A549 (cell line): ENCODE data around the gene RAPGEF5. TPM values are rescaled to one million over a fixed set of nuclear protein-coding genes. Genes with fewer than 3 reads are reported as not detected.
A peak's percentile ranks its signal among the peaks of the same experiment; 100 is the strongest.

Source experiments
- ATAC-seq, 2 experiments: fragments of 200-7000 bp in 1 of 2; fragments of >200 bp in 1 of 2; cut with Nextera tagmentation in 1 of 2; cut with Tn5 transposase in 1 of 2; 3 replicates each; pipeline versions ENCODE4 v1.8.0 to v1.9.1; 2018 to 2020; ENCODE audit warnings: mild to moderate bottlenecking in 1 of 2, moderate library complexity in 1 of 2
- CTCF ChIA-PET: fragments of 300-600 bp; sonication (Branson Sonifier 250); formaldehyde crosslinking; extraction: SDS; loops from one replicate; lab custom pipeline; 2021; ENCODE audit warnings: antibody characterized with exemption, inconsistent platforms; lab: Yijun Ruan, JAX
- POLR2A ChIA-PET: fragments of 350-600 bp; formaldehyde crosslinking; extraction: SDS; loops from one replicate; lab custom pipeline; 2021; ENCODE audit warnings: antibody characterized with exemption, inconsistent platforms; lab: Yijun Ruan, JAX
- DNase-seq, 2 experiments: peaks; one replicate each; pipeline versions ENCODE4 v3.0.0 to v3.0.0-alpha.2; 2011 to 2016; ENCODE audit warnings: low read depth in 1 of 2, low spot score in 1 of 2
- FAIRE-seq: peaks from 2 replicates; lab custom pipeline; 2011; peaks lifted over from hg19 to GRCh38; lab: Jason Lieb, UNC
- H3K27ac ChIP-seq, 2 experiments: fragments of >200 bp; sonication (Bioruptor Twin); formaldehyde crosslinking; 3 replicates each; pipeline ENCODE4 v1.5.1; 2016 to 2017
- H3K4me1 ChIP-seq: fragments of >200 bp; sonication (Bioruptor Twin); formaldehyde crosslinking; 3 replicates; pipeline ENCODE4 v1.6.1; 2016
- H3K4me2 ChIP-seq: fragments of >200 bp; sonication (Bioruptor Twin); formaldehyde crosslinking; 3 replicates; pipeline ENCODE4 v1.6.1; 2016
- H3K4me3 ChIP-seq: fragments of >200 bp; sonication (Bioruptor Twin); formaldehyde crosslinking; 3 replicates; pipeline ENCODE4 v1.5.1; 2016
- H3K9me3 ChIP-seq: fragments of >200 bp; sonication (Bioruptor Twin); formaldehyde crosslinking; 3 replicates; pipeline ENCODE4 v1.6.1; 2016
- BHLHE40 ChIP-seq: IDR thresholded peaks from 2 replicates; pipeline ENCODE4 v1.6.1; 2012; ENCODE audit warnings: low read depth, low read length, inconsistent platforms
- CBX2 ChIP-seq: fragments of 200-600 bp; sonication (generic); IDR thresholded peaks from 2 replicates; pipeline ENCODE4 v1.6.1; 2016; ENCODE audit warnings: low read depth, mild to moderate bottlenecking, borderline replicate concordance
- CHD2 ChIP-seq: fragments of 150-350 bp; IDR thresholded peaks from 2 replicates; pipeline ENCODE4 v1.6.1; 2014; ENCODE audit warnings: low read length; ENCODE audit not compliant: partially characterized antibody
- E2F6 ChIP-seq: IDR thresholded peaks from 2 replicates; pipeline ENCODE4 v1.6.1; 2012; ENCODE audit warnings: low read depth, borderline replicate concordance
- EP300 ChIP-seq, 2 experiments: fragments of >200 bp; sonication (Bioruptor Twin); formaldehyde crosslinking; IDR thresholded peaks; 2 replicates in 1 of 2; 3 replicates in 1 of 2; pipeline ENCODE4 v1.6.1; 2016 to 2017
- FOSB ChIP-seq: fragments of 250-450 bp; sonication (Bioruptor Pico); IDR thresholded peaks from 2 replicates; pipeline ENCODE4 v1.5.0; 2020; ENCODE audit warnings: mild to moderate bottlenecking, moderate library complexity
- HDAC2 ChIP-seq: fragments of 200-600 bp; sonication (generic); IDR thresholded peaks from 2 replicates; pipeline ENCODE4 v1.6.1; 2016
- HOXA7 ChIP-seq: fragments of 250-450 bp; sonication (Bioruptor Pico); IDR thresholded peaks from 2 replicates; pipeline ENCODE4 v1.5.0; 2020; ENCODE audit warnings: mild to moderate bottlenecking, moderate library complexity
- HOXB13 ChIP-seq: fragments of 250-450 bp; sonication (Bioruptor Pico); IDR thresholded peaks from 2 replicates; pipeline ENCODE4 v1.5.0; 2020; ENCODE audit warnings: low read depth, mild to moderate bottlenecking, moderate library complexity
- JUN ChIP-seq, 2 experiments: fragments of >200 bp; sonication (Bioruptor Twin); formaldehyde crosslinking; IDR thresholded peaks; 2 replicates in 1 of 2; 3 replicates in 1 of 2; pipeline ENCODE4 v1.6.1; 2016 to 2017
- KDM5A ChIP-seq: fragments of 200-600 bp; sonication (generic); IDR thresholded peaks from 2 replicates; pipeline ENCODE4 v1.6.1; 2016; ENCODE audit warnings: antibody characterized with exemption, mild to moderate bottlenecking
- MAFK ChIP-seq: fragments of 450-650 bp; IDR thresholded peaks from 2 replicates; pipeline ENCODE4 v1.6.1; 2014; ENCODE audit not compliant: partially characterized antibody
- MAZ ChIP-seq: fragments of 150-350 bp; IDR thresholded peaks from 2 replicates; pipeline ENCODE4 v1.6.1; 2014; ENCODE audit warnings: antibody characterized with exemption, low read depth, low read length, borderline replicate concordance
- NPAS2 ChIP-seq: fragments of 250-450 bp; sonication (Bioruptor Pico); IDR thresholded peaks from 2 replicates; pipeline ENCODE4 v1.8.0; 2022; ENCODE audit warnings: mild to moderate bottlenecking, moderate library complexity, borderline replicate concordance
- NR3C1 ChIP-seq: fragments of >200 bp; sonication (Bioruptor Twin); formaldehyde crosslinking; IDR thresholded peaks from 3 replicates; pipeline ENCODE4 v1.6.1; 2017
- PHF8 ChIP-seq: fragments of 200-600 bp; sonication (generic); IDR thresholded peaks from 2 replicates; pipeline ENCODE4 v1.6.1; 2016; ENCODE audit warnings: low read depth, mild to moderate bottlenecking, antibody characterized with exemption, moderate library complexity, borderline replicate concordance
- POLR2AphosphoS2 ChIP-seq: conservative IDR thresholded peaks from 2 replicates; pipeline ENCODE4 v1.6.1; 2012; ENCODE audit warnings: low read length, improper control_type of control experiment, inconsistent platforms
- RCOR1 ChIP-seq: fragments of 150-350 bp; IDR thresholded peaks from 2 replicates; pipeline ENCODE4 v1.6.1; 2014; ENCODE audit warnings: antibody characterized with exemption, low read length, low read depth
- RFX5 ChIP-seq: fragments of 450-650 bp; IDR thresholded peaks from 2 replicates; pipeline ENCODE4 v1.7.1; 2014; ENCODE audit warnings: antibody characterized with exemption, mild to moderate bottlenecking, moderate library complexity
- RNF2 ChIP-seq: fragments of 200-600 bp; sonication (generic); IDR thresholded peaks from 2 replicates; pipeline ENCODE4 v1.6.1; 2016; ENCODE audit warnings: low read depth, mild to moderate bottlenecking, antibody characterized with exemption, moderate library complexity, borderline replicate concordance
- SMC3 ChIP-seq: fragments of >200 bp; sonication (Bioruptor Twin); formaldehyde crosslinking; IDR thresholded peaks from 3 replicates; pipeline ENCODE4 v1.6.1; 2018; ENCODE audit warnings: inconsistent platforms
- SREBF2 ChIP-seq: fragments of 450-650 bp; IDR thresholded peaks from 2 replicates; pipeline ENCODE4 v1.6.1; 2014; ENCODE audit warnings: mild to moderate bottlenecking, moderate library complexity
- TFCP2L1 ChIP-seq: fragments of 250-450 bp; sonication (Bioruptor Pico); IDR thresholded peaks from 2 replicates; pipeline ENCODE4 v1.5.0; 2021; ENCODE audit warnings: mild to moderate bottlenecking
- TP53 ChIP-seq: fragments of 250-450 bp; sonication (Bioruptor Pico); IDR thresholded peaks from 2 replicates; pipeline ENCODE4 v1.5.0; 2021; ENCODE audit warnings: mild to moderate bottlenecking, moderate library complexity
- ZFP36 ChIP-seq: fragments of 450-650 bp; IDR thresholded peaks from 2 replicates; pipeline ENCODE4 v1.6.1; 2014; ENCODE audit warnings: borderline replicate concordance; ENCODE audit not compliant: partially characterized antibody
- WGBS: methylation state at CpG from one replicate; pipeline ENCODE4 v1.1.6; 2017; ENCODE audit errors: missing lambda C conversion rate; 5-methylcytosine and 5-hydroxymethylcytosine counted together
- polyA plus RNA-seq, 4 experiments: library from polyadenylated mRNA; depleted of rRNA in 3 of 4; stranded (reverse); fragments of >200 nt; fragmentation: RNase III in 1 of 4; extraction: RNeasy Plus Mini Kit Qiagen cat#74134 plus additional on column Dnase treatment in 1 of 4; gene quantifications; 2 replicates in 3 of 4; 3 replicates in 1 of 4; pipeline ENCODE4 v1.2.3, GENCODE V29; 2011 to 2017
- TF ChIP-seq, protein P1 (sequence below): fragments of >200 bp; sonication (Bioruptor Twin); formaldehyde crosslinking; IDR thresholded peaks from 3 replicates; pipeline ENCODE4 v1.6.1; 2016
- TF ChIP-seq, protein P2 (sequence below): IDR thresholded peaks from 2 replicates; pipeline ENCODE4 v1.6.1; 2012
- TF ChIP-seq, protein P3 (sequence below): fragments of 250-450 bp; sonication (Bioruptor Pico); IDR thresholded peaks from 2 replicates; pipeline ENCODE4 v1.5.0; 2020; ENCODE audit warnings: low read depth, mild to moderate bottlenecking, moderate library complexity

Gene RAPGEF5
- polyA plus RNA-seq, 2 of the 4 experiments (the other 2 are of a cell fraction), result 0.03 to 0.14 TPM

- Histone ChIP-seq H3K27ac (no peak overlapping the region), H3K9me3 (no peaks in the 10 kb centered on the region), H3K4me3 (no peak overlapping the region), H3K4me1 (no peaks in the 10 kb centered on the region), H3K4me2 (no peak overlapping the region)
- ChIA-PET CTCF (no interaction called here), POLR2A (no interaction called here)
- no peak for FAIRE-seq
- DNase-seq, result no peak
- ATAC-seq, result no peak
- TF ChIP-seq SREBF2 (no peak), PHF8 (no peak), RFX5 (no peak), HOXA7 (CRISPR knock-in tag) (no peak), NPAS2 (CRISPR knock-in tag) (no peak), JUN (IDR thresholded peaks at IDR 0.05) (no peak), HOXB13 (CRISPR knock-in tag) (no peak), MAFK (no peak), KDM5A (no peak), TFCP2L1 (CRISPR knock-in tag) (no peak), SMC3 (no peak), FOSB (CRISPR knock-in tag) (no peak), EP300 (IDR thresholded peaks at IDR 0.05) (no peak), E2F6 (no peak), RNF2 (no peak)
- TF ChIP-seq, protein P1, sequence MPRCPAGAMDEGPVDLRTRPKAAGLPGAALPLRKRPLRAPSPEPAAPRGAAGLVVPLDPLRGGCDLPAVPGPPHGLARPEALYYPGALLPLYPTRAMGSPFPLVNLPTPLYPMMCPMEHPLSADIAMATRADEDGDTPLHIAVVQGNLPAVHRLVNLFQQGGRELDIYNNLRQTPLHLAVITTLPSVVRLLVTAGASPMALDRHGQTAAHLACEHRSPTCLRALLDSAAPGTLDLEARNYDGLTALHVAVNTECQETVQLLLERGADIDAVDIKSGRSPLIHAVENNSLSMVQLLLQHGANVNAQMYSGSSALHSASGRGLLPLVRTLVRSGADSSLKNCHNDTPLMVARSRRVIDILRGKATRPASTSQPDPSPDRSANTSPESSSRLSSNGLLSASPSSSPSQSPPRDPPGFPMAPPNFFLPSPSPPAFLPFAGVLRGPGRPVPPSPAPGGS, result no peak
- TF ChIP-seq, protein P2, sequence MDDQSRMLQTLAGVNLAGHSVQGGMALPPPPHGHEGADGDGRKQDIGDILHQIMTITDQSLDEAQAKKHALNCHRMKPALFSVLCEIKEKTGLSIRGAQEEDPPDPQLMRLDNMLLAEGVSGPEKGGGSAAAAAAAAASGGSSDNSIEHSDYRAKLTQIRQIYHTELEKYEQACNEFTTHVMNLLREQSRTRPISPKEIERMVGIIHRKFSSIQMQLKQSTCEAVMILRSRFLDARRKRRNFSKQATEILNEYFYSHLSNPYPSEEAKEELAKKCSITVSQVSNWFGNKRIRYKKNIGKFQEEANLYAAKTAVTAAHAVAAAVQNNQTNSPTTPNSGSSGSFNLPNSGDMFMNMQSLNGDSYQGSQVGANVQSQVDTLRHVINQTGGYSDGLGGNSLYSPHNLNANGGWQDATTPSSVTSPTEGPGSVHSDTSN, result no peak
Measured at GRCh38 chr7:22240904-22241571, 115.9 kb downstream of the RAPGEF5 start.

- peak; percentile 31 to 47; a peak in 1 of 6 replicates for ATAC-seq
- H3K27ac ChIP-seq, result no peak overlapping the region
- 63% methylated on average over 3 of the region's 3 CpGs for whole genome bisulfite sequencing
- POLR2A ChIA-PET, result no interaction called here
- no peak overlapping the region for H3K4me3 ChIP-seq
- no peak for DNase-seq
- CTCF ChIA-PET, result no interaction called here
- no peaks in the 10 kb centered on the region for H3K9me3 ChIP-seq
- no peaks in the 10 kb centered on the region for H3K4me1 ChIP-seq
- TF ChIP-seq HDAC2, result no peak
- TF ChIP-seq ZFP36, result no peak
- TF ChIP-seq, all 56 proteins: peak for 0
- FAIRE-seq, result no peak
- no peak overlapping the region for H3K4me2 ChIP-seq
Measured at GRCh38 chr7:22238354-22239311, 118.3 kb downstream of the RAPGEF5 start.

GRCh38 chr7:22235134-22235533 is 121.8 kb downstream of the RAPGEF5 start:
- FAIRE-seq (no peak), ATAC-seq (no peak), DNase-seq (no peak)
- no peaks in the 10 kb centered on the region for H3K4me1 ChIP-seq
- H3K27ac ChIP-seq, result no peak overlapping the region
- TF ChIP-seq CHD2 (no peak), POLR2AphosphoS2 (no peak), CBX2 (no peak), HOXB13 (CRISPR knock-in tag) (no peak), FOSB (CRISPR knock-in tag) (no peak), RCOR1 (no peak), MAZ (no peak), KDM5A (no peak), HOXA7 (CRISPR knock-in tag) (no peak), RFX5 (no peak), NR3C1 (no peak), BHLHE40 (no peak), TP53 (CRISPR knock-in tag) (no peak)
- TF ChIP-seq, protein P2, result no peak
- TF ChIP-seq, protein P3, sequence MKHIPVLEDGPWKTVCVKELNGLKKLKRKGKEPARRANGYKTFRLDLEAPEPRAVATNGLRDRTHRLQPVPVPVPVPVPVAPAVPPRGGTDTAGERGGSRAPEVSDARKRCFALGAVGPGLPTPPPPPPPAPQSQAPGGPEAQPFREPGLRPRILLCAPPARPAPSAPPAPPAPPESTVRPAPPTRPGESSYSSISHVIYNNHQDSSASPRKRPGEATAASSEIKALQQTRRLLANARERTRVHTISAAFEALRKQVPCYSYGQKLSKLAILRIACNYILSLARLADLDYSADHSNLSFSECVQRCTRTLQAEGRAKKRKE (CRISPR knock-in tag), result no peak
- no peak overlapping the region for H3K4me3 ChIP-seq
- 70% methylated on average over 2 of the region's 2 CpGs for WGBS
- ChIA-PET CTCF (no interaction called here), POLR2A (no interaction called here)
- no peak overlapping the region for H3K4me2 ChIP-seq
- H3K9me3 ChIP-seq, result no peaks in the 10 kb centered on the region
